Kidney capillary endothelial cell (primary cell): Measurements from ENCODE around the gene TBXAS1.

Experiments used
- DNase-seq: peaks from one replicate; pipeline ENCODE4 v3.0.0-alpha.2; 2018; ENCODE audit warnings: low spot score

TBXAS1 gene

DNA sequence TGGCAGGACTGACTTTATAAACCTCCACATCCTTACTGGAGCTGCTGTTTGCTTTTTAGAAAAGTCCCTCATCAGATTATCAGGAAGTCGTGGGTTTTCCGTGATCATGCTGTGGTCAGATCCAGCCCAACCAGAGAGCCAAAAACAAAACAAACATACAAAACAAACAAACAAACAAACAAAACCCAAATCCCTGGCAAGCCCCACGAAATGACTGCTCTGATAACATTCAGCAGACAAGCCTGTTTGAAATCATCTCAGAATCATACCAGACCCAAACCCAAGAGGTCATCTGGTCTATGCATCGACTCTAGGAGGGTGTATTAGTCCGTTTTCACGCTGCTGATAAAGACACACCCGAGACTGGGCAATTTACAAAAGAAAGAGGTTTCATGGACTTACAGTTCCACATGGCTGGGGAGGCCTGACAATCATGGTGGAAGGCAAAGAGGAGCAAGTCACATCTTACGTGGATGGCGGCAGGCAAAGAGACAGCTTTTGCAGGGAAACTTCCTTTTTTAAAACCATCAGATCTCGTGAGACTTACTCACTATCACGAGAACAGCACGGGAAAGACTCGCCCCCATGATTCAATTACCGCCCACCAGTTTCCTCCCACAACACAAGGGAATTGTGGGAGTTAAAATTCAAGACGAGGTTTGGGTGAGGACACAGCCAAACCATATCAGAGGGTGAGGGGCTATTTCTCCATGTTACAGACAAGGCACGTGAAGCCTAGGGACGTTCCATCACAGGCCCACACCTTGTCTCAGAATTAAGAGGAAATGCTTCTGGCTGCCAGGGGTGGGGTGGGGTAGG lies 148.0 kb downstream of the TBXAS1 start:
- DNase-seq: no peak

DNA sequence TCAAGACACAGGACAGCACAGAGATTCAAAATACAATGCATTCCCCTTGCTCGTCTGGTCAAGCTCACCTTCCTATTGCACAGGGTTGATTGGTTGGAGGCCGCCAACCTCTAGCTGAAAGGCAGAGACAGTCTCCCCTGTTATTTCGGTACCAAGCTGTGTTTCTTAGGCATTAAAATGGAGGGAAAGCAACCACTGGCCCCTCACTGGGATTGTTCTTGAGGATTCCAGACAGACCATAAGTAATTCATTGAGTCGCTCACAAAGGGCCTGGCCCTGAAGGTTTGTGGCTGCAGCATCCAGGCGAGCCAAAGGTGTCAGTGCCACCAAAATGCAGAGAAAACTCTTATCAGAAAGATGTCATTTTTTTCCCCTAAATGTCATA lies 152.4 kb downstream of the TBXAS1 start:
- no peak for DNase-seq

DNA sequence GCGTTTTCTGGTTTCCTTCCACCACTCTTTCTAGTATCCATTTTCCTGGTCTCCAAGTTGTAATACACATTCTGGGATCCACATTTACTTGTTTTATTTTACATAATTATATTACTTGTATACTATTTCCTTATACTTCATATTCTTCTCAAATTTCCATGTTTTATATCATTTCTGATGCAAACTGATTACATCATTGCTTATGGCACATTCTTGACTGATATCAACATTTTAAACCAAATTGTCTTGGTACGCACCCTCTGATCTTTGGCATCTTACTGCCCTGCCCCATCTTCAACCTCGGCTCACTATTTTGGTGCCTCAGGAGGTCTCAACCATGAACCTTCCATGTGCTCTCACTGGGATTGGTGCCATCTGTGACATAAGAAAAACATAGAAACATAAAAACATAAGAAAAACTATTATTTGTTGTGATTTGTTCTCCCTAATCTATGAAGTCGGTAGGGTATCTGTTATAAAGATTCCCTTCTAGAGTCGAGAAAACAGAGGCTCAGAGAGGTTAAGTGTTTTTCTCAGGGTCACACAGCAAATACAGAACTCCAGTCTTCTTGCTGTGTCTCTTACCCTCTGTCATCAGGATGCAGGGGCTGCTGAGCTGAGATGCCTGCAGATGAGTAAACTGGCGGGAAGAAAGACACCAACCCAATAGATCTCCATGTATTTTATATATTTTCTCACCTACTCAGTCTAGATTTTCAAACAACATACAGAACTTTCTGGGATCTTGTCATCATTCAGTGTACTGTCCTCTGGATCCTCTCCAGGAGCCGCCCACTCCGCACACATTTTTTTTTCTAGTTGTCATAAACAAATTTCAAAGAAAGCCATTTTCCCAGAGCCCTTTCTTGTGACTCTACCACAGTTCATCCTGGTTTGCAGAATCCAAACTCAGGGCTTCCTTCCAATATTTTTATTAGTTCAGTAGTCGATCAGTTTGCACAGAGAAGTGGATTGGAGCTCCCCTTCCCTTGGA lies 154.2 kb downstream of the TBXAS1 start:
- no peak for DNase-seq

DNA sequence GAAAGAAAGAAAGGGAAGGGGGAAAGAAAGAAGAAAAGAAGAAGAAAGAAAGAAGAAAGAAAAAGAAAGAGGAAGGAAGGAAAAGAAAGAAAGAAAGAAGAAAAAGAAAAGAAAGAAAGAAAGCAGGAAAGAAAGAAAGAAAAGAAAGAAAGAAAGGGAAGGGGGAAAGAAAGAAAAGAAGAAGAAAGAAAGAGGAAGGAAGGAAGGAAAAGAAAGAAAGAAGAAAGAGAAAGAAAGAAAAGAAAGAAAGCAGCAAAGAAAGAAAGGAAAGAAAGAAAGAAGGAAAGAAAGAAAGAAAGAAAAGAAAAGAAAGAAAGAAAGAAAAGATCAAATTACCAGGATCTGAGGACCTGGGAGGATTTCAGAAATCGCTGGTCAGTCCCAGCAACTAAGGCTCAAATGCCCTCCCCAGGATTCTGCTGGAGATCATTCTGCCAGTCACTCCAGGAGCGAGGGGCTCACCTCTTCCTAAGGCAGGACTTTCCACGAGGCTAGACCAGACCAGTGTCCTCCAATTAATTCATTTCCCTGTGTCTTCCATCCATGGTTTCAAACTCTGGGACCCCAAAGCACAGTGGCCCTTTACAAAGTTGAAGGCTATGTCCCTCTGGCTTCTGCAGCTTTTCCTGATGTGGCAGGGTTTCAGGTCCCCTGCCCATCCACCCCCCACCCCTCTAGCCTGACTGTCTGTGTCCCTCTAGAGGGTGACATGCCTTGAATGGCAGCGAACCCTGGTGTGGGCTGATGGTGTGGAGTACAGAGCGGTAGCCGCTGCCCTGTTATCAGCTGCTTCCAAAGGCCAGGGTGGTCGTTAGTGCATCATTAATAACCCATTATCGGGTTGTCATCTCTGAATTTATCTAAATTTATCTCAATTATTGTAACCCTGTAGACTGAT lies 155.8 kb downstream of the TBXAS1 start:
- no peak for DNase-seq

DNA sequence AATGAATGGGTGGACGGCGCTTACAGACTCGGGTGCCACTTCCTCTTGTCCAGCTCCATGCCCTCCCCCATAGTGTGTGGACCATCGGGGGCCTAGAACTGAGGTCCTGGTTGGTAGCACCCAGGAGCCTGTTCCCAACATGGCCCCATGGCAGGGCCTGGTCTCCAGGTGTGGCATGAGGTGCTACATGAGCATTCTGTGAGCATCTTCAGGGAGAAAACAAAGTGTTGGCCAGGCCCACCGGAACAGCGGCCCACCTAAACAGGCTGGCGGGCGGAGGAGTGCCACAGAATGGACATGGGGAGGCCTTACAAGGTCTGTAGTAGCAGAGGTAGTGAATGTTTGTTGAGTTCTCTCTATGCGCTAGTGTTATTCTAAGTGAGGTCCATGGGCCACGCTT lies 156.7 kb downstream of the TBXAS1 start:
- DNase-seq: no peak

DNA sequence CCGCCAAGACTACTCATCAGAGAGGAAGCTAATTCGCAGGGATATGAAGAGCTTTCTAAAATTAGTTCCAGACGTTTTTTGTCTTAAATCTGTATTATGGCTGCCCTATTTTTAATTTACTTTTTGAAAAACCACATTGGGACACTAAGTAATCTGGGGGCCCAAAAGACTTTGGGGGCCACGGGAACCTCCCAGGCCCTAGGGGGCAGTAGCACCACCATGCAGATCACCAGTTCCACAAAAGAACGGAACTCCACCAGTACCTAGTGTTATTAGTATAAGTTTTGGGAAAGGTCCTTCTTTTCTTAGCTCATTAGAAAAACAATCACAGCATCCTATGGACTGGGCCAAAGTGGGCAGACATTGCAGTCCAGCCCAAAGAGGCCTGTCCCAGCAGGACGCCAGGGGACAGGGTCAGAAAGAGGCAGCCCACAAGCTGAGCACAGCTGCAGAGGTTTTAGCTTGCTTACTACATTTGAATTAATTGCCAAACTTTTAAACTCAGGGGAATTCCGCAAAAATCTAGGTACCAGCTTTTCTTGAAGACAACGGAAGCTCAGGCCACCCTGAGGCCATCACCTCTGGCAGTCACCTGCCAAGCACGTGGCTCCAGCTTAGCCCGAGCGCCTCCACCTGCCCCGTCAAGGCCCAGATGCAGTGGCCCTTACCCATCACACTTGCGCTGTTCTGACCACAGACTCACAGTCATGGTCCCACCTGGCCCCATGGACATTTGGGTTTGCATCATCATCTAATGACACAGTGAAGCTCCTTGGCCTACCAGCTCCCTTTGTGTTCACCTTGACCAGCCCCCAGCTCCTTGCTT lies 158.8 kb downstream of the TBXAS1 start:
- no peak for DNase-seq

DNA sequence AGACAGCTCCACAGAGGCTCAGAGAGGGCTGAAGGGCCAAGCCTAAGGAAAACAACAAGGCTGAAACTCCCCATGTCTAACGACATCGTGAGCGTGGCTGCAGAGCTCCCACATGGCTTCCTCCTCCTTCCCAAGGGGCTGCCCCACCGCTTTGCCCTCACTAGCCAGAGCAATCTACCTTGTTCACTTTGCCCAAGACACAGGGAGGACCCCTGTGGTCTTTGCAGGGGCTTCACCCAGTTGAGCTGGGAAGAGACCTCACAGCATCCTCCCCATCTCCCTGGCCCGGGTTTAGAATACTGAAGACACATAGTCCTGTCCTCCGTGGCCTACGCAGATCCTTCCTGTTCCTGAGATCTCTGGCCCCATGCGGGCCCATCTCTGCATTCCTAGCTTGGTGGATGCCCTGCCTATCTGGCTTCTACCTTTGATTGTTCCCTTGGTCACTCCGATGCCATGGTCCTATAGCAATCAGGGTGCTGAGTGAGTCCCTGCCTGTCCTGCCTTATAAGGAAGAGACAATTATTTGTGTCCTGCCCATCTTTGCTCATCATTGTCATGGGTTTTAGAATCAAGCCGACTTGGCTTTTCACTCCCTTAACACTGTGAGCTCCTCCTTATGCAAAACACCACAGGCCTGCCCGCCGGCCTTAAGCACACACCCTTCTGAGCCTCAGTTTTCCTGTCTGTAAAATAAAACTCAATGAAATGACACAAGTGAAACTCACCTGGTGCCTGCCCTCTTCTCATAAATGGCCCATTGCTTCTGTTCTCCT lies 160.5 kb downstream of the TBXAS1 start:
- DNase-seq: no peak

DNA sequence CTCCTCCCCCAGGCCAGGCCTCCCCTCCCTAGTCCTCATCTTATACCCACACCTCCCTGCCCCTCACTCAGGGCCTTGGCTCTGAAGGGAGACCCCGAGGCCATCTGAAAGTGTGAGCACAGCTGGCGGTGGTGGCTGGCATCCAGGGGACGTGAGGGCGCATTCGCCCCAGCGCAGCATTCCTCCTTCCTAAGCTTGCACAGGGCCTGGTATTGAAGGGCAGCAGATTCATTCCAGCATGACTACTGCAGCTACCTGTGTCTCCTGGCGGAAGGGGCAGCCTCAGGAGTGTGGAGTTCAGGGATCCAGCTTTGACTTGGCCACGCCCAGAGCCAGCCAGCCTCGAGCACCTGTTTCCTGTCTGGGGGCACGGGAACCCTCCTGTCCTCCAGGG lies 161.1 kb downstream of the TBXAS1 start:
- DNase-seq: no peak

DNA sequence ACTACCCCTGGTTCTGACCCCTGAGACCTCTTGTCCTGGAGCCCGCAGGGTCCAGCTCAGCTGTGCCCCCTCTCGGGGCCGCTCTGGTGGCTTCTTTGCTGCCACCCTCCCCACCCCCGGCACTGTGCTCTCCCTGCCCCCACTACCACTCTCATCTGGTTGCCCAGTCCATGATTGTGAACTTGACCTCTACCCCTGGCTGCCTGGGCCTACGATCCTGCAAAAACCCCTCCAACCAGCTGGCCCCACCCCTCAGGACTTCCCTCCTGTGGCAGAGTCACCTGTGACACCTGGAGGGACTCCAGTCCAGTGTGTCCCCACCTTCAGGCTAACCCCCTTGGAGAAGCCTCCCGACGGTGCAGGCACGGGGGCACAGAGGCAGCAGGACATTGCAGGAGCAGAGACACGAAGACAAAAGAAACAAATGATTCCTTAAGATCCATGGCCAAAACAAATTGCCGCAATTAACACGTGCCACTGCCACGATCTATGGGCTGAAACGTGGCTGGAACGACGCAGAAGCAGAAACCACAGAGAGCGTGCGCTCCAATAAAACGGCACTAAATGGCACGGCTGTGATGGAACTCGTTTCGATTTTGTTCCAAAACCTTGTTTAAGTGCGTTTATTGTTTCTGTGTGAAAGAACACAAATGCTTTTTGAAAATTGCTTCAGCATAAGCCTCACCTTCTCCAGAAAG lies 161.7 kb downstream of the TBXAS1 start:
- DNase-seq: no peak

DNA sequence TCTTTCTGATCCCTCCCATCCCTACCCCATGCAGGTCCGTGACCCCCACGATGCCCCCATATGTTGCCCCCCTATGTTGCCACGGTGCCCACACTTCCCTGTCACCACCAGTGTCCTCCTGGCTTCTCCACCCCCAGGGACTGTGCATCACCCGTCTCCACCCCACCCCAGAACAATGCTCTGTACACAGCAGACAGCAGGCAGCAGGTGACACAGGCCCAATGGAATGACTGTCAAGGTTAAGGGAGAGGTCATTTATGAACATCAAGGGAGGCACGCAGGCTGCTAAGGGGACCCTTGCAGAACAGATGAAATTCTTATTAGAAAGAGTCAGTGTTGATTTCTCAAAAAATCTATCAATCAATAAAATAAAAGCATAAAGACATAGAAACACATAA lies 162.2 kb downstream of the TBXAS1 start:
- DNase-seq: no peak

DNA sequence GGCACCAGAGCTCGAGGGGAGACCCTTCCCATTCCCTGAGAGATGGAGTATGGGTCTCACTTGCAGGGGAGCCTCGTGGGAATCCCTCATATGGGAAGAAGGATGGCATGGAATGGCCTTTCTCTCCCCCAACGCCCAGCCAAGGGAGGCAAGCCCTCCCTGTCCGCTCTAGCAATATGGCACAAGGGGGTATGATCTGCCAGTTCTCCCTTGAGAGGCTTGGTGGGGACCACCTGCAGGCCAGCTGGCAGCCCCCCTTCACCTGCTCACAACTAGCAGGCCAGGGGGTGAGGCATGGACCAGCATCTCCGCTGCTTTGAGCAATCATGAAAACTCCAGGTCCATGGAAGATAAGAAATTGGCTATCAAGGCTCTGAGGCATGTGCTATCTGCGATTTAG lies 162.8 kb downstream of the TBXAS1 start:
- DNase-seq: no peak

DNA sequence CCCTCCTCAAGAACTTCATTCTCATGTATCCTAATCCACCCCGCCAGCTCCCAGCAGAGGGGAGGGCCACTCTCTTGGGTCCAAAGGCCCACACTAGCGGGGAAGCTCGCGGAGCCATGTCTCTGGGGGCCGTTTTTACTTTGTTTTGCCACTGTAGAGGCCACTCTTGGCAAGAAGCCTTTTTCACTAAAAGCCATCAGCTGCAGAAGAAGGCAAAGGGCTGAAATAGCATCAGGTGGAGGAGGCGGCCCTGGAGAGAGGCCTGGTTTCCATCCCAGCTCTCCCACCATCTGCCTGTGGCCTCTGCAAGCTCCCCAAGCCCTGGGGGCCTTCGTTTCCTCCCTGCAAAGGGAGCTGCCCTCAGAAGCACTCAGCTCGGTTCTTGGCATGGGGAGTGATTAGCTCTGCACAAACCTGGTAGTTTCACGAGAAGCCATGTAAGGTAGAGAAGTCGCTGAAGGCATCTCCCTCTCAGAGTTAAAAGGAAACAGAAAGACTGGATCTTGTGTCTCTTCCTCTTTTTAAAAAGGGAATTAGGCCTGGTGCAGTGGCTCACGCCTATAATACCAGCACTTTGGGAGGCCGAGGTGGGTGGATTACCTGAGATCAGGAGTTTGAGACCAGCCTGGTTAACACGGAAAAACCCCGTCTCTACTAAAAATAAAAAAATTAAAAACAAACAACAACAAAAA lies 163.4 kb downstream of the TBXAS1 start:
- no peak for DNase-seq

DNA sequence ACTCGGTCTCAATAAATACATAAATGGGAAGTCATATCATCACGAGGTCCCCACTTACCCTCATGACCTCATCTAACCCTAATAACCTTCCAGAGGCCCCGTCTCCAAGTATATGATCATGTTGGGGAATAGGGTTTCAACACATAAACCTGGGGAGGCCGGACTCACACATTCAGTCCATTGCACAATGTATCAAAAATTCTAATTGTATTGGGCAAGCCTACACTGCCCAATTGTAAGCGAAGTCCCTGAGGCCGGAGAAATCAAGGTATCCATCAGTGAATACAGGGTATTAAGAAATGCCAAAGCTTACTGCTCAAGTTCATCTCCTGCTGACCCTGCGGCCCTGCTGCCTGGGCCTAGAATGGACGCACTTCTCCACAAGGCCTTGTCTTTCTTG lies 164.1 kb downstream of the TBXAS1 start:
- no peak for DNase-seq

DNA sequence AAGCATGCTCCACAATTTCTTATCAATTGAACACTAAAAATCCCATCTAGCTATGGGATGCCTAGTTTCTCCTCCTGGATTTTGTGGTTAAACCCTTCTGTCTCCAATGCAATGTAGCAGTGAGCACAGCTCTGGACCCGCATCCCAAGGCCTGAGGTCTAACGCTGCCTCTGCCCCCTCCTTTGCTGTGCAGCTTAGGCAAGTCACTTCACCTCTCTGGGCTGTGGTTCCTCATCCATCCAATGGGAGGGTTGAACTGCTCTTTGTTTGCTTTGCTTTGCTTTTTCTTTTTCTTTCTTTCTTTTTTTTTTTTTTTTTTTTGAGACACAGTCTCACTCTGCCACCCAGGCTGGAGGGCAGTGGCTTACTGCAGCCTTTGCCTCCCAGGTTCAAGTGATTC lies 164.5 kb downstream of the TBXAS1 start:
- no peak for DNase-seq

DNA sequence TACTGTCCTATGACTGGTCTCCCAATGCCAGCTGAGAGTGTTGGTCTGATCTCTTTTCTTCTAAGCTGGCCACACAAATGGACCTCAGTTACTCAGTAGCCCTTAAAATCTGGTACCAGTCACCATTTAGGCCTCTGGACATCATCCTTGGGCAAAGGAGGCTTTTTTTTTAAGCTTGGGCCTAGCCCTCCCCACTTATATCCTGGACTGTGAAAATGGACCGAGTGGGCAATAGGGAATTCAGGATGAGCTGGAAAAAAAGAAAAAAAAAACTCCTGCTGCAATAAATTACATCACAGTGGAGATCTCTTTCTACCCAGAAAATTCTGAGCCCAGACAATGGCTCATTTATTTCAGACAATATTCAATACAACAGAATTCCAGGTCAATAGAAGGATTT lies 165.3 kb downstream of the TBXAS1 start:
- DNase-seq: no peak

DNA sequence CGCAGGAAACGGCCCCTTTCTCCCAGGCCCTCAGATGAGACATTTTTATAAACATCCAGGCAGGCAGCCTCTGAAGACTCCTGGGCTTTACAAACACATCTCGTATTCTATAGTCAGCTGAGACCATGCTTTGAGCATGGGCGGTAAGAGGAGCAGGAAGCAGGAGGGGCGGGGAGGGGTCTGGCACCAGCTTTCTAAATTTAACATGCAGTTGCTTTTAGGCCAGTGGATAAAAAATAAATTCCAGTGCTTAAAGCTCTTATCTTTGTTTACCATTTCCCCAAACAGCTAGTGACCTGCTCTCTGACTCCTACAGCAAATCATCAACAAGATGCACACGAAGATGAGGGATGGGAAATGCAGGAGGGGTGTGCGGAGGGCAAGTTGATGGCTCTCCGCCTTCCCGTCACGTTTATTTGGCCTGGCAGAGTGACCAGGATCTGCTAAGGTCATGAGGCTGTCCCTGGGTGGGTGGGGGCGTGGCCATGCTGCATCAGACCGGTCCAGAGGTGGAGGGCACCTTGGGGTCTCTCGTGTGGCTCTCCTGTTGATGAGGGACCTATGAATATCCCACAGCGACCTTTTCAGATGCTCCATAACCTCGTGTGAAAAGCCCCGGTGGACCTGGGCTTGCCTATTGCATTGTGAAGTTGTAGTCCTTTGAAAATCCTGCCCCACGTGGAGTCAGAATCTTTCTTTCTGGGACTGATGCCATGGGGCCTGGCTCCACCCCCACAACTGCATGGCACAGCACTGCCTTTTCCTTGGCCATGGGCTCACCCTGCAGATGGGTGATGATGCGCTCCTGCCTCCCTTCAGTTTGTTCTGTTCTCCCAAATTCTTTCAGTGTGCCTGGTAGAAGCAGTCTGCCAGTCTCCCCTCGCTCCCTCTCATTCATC lies 166.2 kb downstream of the TBXAS1 start:
- no peak for DNase-seq

DNA sequence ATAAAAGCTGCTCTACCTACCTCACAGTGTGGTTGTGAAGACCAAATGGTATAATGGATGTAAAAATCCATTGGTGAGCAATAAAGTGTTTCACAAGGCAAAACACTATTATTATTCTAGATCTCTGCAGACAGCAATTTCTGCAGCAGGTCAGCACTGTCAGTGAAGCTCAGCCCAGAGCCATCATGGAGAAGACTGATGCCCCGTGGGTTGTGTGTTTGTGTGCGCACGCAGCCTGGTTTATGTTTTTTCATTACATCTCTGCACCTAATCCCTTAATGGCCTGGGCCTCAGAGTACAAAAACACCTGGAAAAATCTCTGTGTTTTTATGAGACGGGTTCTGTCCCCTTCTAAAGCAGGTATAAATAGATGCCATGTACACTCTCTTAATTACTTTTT lies 169.5 kb downstream of the TBXAS1 start:
- DNase-seq: no peak

DNA sequence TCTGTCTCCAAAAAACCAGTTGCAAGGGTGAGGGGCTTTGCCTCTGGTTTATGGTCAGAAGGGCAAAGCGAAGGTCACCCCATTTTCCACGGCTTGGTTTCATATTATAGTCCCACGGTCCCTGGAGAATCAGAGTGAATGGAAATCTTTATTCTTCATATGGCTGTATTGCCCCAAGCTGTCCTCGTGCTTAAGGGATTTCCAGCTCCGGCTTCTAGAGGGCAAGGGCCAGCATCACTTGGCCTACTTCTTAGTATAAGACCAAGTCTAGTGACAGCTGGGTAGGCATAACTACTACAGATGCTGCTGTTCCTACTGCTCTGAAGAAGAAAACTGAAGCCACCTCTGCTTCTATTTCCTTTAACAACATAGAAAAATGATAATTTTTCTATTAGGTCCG lies 170.5 kb downstream of the TBXAS1 start:
- no peak for DNase-seq
